Loucy (cell line): Measurements from ENCODE around the gene CCDC12.

Experiments
- H2AFZ ChIP-seq: fragments of 200-600 bp; sonication (generic); 2 replicates; pipeline ENCODE4 v1.6.0; 2016; ENCODE audit warnings: antibody characterized with exemption, mild to moderate bottlenecking, low read length, moderate library complexity
- H3F3A ChIP-seq: fragments of 200-600 bp; 2 replicates; pipeline ENCODE4 v1.6.0; 2016; ENCODE audit warnings: antibody characterized with exemption, low read depth, mild to moderate bottlenecking
- H3K27me3 ChIP-seq: fragments of 200-600 bp; sonication (generic); 2 replicates; pipeline ENCODE4 v1.6.1; 2014; ENCODE audit warnings: low read length, mild to moderate bottlenecking; ENCODE audit not compliant: insufficient read depth, poor library complexity, severe bottlenecking
- H3K36me3 ChIP-seq: fragments of 200-600 bp; sonication (generic); 2 replicates; pipeline ENCODE4 v1.6.1; 2016; ENCODE audit warnings: low read length; ENCODE audit not compliant: insufficient read depth
- H3K4me1 ChIP-seq: fragments of 200-600 bp; sonication (generic); 2 replicates; pipeline ENCODE4 v1.5.1; 2014; ENCODE audit warnings: low read length, mild to moderate bottlenecking; ENCODE audit not compliant: insufficient read depth, poor library complexity, severe bottlenecking
- H3K4me2 ChIP-seq: fragments of 200-600 bp; sonication (generic); 2 replicates; pipeline ENCODE4 v1.6.0; 2014; ENCODE audit warnings: antibody characterized with exemption, low read length, low read depth, mild to moderate bottlenecking; ENCODE audit not compliant: poor library complexity, severe bottlenecking
- H3K4me3 ChIP-seq: fragments of 200-600 bp; sonication (generic); 2 replicates; pipeline ENCODE4 v1.5.1; 2014; ENCODE audit warnings: low read length, mild to moderate bottlenecking, mixed read lengths; ENCODE audit not compliant: poor library complexity, severe bottlenecking
- H3K79me2 ChIP-seq: fragments of 200-600 bp; sonication (generic); 2 replicates; pipeline ENCODE4 v1.6.1; 2014; ENCODE audit warnings: low read length; ENCODE audit not compliant: insufficient read depth
- H3K9ac ChIP-seq: fragments of 200-600 bp; sonication (generic); 2 replicates; pipeline ENCODE4 v1.6.0; 2014; ENCODE audit warnings: mild to moderate bottlenecking, low read depth, low read length, moderate library complexity; ENCODE audit not compliant: poor library complexity, severe bottlenecking
- H3K9me2 ChIP-seq: fragments of 200-600 bp; sonication (generic); replicated peaks from 2 replicates; pipeline ENCODE4 v1.6.1; 2016; ENCODE audit warnings: low read depth, low read length, mixed read lengths
- H3K9me3 ChIP-seq: fragments of 200-600 bp; sonication (generic); 2 replicates; pipeline ENCODE4 v1.6.1; 2014; ENCODE audit warnings: mild to moderate bottlenecking, antibody characterized with exemption, low read length, low read depth; ENCODE audit not compliant: insufficient read depth
- H4K20me1 ChIP-seq: fragments of 200-600 bp; sonication (generic); 2 replicates; pipeline ENCODE4 v1.6.0; 2014; ENCODE audit warnings: antibody characterized with exemption, low read length, mild to moderate bottlenecking; ENCODE audit not compliant: insufficient read depth, poor library complexity, severe bottlenecking
- CTCF ChIP-seq: fragments of 200-600 bp; sonication (generic); conservative IDR thresholded peaks from 2 replicates; pipeline ENCODE4 v1.5.1; 2014; ENCODE audit warnings: mild to moderate bottlenecking, antibody characterized with exemption, low read length
- EZH2phosphoT487 ChIP-seq: fragments of 200-600 bp; IDR thresholded peaks from 2 replicates; pipeline ENCODE4 v1.6.1; 2018; ENCODE audit warnings: antibody characterized with exemption, mild to moderate bottlenecking, moderate library complexity, borderline replicate concordance

Gene CCDC12

GRCh38 chr3:47017504-47018268 is 41.1 kb upstream of the CCDC12 start:
- no peaks in the 10 kb centered on the region for H4K20me1 ChIP-seq
- H3K4me1 ChIP-seq: peaks cover 95% of the 10 kb centered on the region
- H3K4me2 ChIP-seq: peak overlapping the region; percentile 92

GRCh38 chr3:47016934-47017435 is 40.4 kb upstream of the CCDC12 start:
- TF ChIP-seq CTCF (no peak), EZH2phosphoT487 (no peak)
- peaks cover 35% of the 10 kb centered on the region for H3K36me3 ChIP-seq
- H3F3A ChIP-seq: peaks cover 40% of the 10 kb centered on the region
- no peaks in the 10 kb centered on the region for H3K9me3 ChIP-seq
- H3K79me2 ChIP-seq: peaks cover 38% of the 10 kb centered on the region
- no peak overlapping the region for H2AFZ ChIP-seq
- peak overlapping the region; percentile 72 for H3K4me3 ChIP-seq
- H3K9me2 ChIP-seq: no peaks in the 10 kb centered on the region
- H3K4me1 ChIP-seq: peaks cover 88% of the 10 kb centered on the region
- no peaks in the 10 kb centered on the region for H3K27me3 ChIP-seq
- H3K9ac ChIP-seq: peak overlapping the region; percentile 83
- H4K20me1 ChIP-seq: no peaks in the 10 kb centered on the region
- H3K4me2 ChIP-seq: peak overlapping the region; percentile 92

More at GRCh38 chr3:47017504-47018268, 41.1 kb upstream of the CCDC12 start:
- H3K9ac ChIP-seq: peak overlapping the region; percentile 83
- H3K27me3 ChIP-seq: no peaks in the 10 kb centered on the region
- no peaks in the 10 kb centered on the region for H3K9me2 ChIP-seq
- peaks cover 45% of the 10 kb centered on the region for H3K79me2 ChIP-seq
- TF ChIP-seq EZH2phosphoT487: no peak
- TF ChIP-seq CTCF: no peak
- peak overlapping the region; percentile 72 for H3K4me3 ChIP-seq
- H3F3A ChIP-seq: peaks cover 40% of the 10 kb centered on the region
- peaks cover 35% of the 10 kb centered on the region for H3K36me3 ChIP-seq
- H3K9me3 ChIP-seq: no peaks in the 10 kb centered on the region
- H2AFZ ChIP-seq: no peak overlapping the region

GRCh38 chr3:47016086-47016933 is 39.8 kb upstream of the CCDC12 start:
- Histone ChIP-seq H3F3A (peaks cover 40% of the 10 kb centered on the region), H3K4me3 (peak overlapping the region; percentile 72), H3K27me3 (no peaks in the 10 kb centered on the region), H3K9ac (peak overlapping the region; percentile 83), H2AFZ (no peak overlapping the region), H3K9me2 (no peaks in the 10 kb centered on the region), H4K20me1 (no peaks in the 10 kb centered on the region), H3K4me2 (peak overlapping the region; percentile 92), H3K36me3 (peaks cover 35% of the 10 kb centered on the region), H3K9me3 (no peaks in the 10 kb centered on the region), H3K79me2 (peaks cover 31% of the 10 kb centered on the region), H3K4me1 (peaks cover 83% of the 10 kb centered on the region)
- TF ChIP-seq EZH2phosphoT487 (no peak), CTCF (no peak)
